HL-60 (cell line): ENCODE results near the gene SLC24A1.

ENCODE experiments used
- DNase-seq, 2 experiments: peaks; one replicate each; pipeline ENCODE4 v3.0.0-alpha.2; 2010 to 2020; ENCODE audit warnings: low read depth in 1 of 2, low spot score in 1 of 2
- H3K27ac ChIP-seq: fragments of 250-450 bp; sonication (Bioruptor Pico); replicated peaks from 2 replicates; pipeline ENCODE4 v1.5.1; 2020; ENCODE audit warnings: mild to moderate bottlenecking, moderate library complexity
- H3K27me3 ChIP-seq: fragments of 250-450 bp; sonication (Bioruptor Pico); 2 replicates; pipeline ENCODE4 v1.5.1; 2021; ENCODE audit warnings: mild to moderate bottlenecking, moderate library complexity; ENCODE audit not compliant: insufficient read depth, poor library complexity, severe bottlenecking
- H3K4me3 ChIP-seq: replicated peaks from 2 replicates; pipeline ENCODE4 v1.5.1; 2011; ENCODE audit warnings: mild to moderate bottlenecking, control low read depth, low read length; ENCODE audit not compliant: insufficient read depth
- GABPA ChIP-seq: IDR thresholded peaks from 2 replicates; pipeline ENCODE4 v1.6.1; 2012; ENCODE audit warnings: low read depth
- POLR2AphosphoS5 ChIP-seq: IDR thresholded peaks from 2 replicates; pipeline ENCODE4 v1.6.1; 2012; ENCODE audit warnings: low read depth
- SPI1 ChIP-seq: IDR thresholded peaks from 2 replicates; pipeline ENCODE4 v1.6.1; 2012; ENCODE audit warnings: low read depth, mild to moderate bottlenecking, borderline replicate concordance
- TF ChIP-seq, protein P1 (sequence below): IDR thresholded peaks from 2 replicates; pipeline ENCODE4 v1.6.1; 2012; ENCODE audit warnings: low read depth; ENCODE audit not compliant: insufficient replicate concordance
- TF ChIP-seq, protein P2 (sequence below): IDR thresholded peaks from one replicate; pipeline ENCODE4 v1.5.1; 2011; ENCODE audit warnings: low read length, control low read depth, inconsistent platforms; ENCODE audit not compliant: insufficient read depth

The SLC24A1 gene

DNA sequence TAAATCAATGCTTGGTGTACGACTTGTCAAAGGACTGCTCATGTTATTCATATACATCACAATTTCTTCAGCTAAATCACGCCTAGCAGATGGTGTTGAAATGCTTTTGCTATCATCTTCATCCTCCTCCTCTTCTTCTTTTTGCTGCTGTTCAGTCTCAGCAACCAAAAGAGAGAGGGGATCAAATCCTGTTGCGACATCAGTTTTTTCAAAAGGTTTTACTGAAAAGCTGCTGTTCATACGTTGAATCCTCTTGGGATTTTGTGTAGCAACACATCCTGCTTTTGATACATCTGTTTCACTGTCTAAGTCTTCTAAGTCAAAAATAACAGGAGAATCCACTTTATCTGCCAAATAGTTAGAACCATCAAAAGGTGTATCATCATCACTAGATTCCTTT, 69.0 kb downstream of the SLC24A1 start:
- no peak overlapping the region for H3K27ac ChIP-seq

DNA sequence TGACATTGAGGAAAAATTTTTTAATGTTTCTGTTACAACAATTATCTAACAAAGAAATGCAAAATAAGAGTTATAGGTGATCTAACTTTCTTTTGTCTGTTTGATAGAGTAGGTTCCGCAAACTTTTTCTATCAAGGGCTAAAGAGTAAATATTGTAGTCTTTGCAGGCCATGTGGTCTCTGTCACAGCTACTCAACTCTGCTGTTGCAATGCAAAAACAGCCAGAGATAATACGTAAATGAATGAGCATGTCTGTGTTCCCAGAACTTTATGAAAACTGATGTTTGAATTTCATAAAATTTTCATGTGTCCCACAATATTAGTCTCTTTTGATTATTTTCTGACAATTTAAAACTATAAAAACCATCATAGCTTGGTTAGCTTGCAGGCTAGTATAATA, 73.3 kb downstream of the SLC24A1 start:
- no peak overlapping the region for H3K4me3 ChIP-seq
- no peak for DNase-seq
- TF ChIP-seq GABPA: no peak
- no peak for TF ChIP-seq SPI1
- TF ChIP-seq POLR2AphosphoS5: no peak
- TF ChIP-seq, protein P1, sequence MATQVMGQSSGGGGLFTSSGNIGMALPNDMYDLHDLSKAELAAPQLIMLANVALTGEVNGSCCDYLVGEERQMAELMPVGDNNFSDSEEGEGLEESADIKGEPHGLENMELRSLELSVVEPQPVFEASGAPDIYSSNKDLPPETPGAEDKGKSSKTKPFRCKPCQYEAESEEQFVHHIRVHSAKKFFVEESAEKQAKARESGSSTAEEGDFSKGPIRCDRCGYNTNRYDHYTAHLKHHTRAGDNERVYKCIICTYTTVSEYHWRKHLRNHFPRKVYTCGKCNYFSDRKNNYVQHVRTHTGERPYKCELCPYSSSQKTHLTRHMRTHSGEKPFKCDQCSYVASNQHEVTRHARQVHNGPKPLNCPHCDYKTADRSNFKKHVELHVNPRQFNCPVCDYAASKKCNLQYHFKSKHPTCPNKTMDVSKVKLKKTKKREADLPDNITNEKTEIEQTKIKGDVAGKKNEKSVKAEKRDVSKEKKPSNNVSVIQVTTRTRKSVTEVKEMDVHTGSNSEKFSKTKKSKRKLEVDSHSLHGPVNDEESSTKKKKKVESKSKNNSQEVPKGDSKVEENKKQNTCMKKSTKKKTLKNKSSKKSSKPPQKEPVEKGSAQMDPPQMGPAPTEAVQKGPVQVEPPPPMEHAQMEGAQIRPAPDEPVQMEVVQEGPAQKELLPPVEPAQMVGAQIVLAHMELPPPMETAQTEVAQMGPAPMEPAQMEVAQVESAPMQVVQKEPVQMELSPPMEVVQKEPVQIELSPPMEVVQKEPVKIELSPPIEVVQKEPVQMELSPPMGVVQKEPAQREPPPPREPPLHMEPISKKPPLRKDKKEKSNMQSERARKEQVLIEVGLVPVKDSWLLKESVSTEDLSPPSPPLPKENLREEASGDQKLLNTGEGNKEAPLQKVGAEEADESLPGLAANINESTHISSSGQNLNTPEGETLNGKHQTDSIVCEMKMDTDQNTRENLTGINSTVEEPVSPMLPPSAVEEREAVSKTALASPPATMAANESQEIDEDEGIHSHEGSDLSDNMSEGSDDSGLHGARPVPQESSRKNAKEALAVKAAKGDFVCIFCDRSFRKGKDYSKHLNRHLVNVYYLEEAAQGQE: no peak
- TF ChIP-seq, protein P2, sequence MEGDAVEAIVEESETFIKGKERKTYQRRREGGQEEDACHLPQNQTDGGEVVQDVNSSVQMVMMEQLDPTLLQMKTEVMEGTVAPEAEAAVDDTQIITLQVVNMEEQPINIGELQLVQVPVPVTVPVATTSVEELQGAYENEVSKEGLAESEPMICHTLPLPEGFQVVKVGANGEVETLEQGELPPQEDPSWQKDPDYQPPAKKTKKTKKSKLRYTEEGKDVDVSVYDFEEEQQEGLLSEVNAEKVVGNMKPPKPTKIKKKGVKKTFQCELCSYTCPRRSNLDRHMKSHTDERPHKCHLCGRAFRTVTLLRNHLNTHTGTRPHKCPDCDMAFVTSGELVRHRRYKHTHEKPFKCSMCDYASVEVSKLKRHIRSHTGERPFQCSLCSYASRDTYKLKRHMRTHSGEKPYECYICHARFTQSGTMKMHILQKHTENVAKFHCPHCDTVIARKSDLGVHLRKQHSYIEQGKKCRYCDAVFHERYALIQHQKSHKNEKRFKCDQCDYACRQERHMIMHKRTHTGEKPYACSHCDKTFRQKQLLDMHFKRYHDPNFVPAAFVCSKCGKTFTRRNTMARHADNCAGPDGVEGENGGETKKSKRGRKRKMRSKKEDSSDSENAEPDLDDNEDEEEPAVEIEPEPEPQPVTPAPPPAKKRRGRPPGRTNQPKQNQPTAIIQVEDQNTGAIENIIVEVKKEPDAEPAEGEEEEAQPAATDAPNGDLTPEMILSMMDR: no peak
- no peaks in the 10 kb centered on the region for H3K27me3 ChIP-seq
- no peak overlapping the region for H3K27ac ChIP-seq

More for the DNA sequence above, 69.0 kb downstream of the SLC24A1 start:
- no peak for DNase-seq
- no peak for TF ChIP-seq GABPA
- TF ChIP-seq, protein P1: no peak
- no peak for TF ChIP-seq POLR2AphosphoS5
- TF ChIP-seq, protein P2: no peak
- TF ChIP-seq SPI1: no peak
- Histone ChIP-seq H3K4me3 (no peak overlapping the region), H3K27me3 (no peaks in the 10 kb centered on the region)
